Neutrophil (primary cell): ENCODE data around the gene MDH2.
"Not testable (repeated sequence)": the region's sequence is repeated elsewhere in the genome, so short reads cannot be mapped to it uniquely, and the experiment has no call there.

Experiments used
- H3K27ac ChIP-seq: fragments of 200-600 bp; sonication (generic); 2 replicates; pipeline ENCODE4 v1.5.1; 2016; ENCODE audit warnings: mild to moderate bottlenecking, moderate library complexity
- H3K27me3 ChIP-seq: fragments of 200-600 bp; sonication (generic); 2 replicates; pipeline ENCODE4 v1.6.0; 2016; ENCODE audit warnings: mild to moderate bottlenecking
- H3K36me3 ChIP-seq: fragments of 200-600 bp; sonication (generic); 2 replicates; pipeline ENCODE4 v1.5.1; 2017
- H3K4me1 ChIP-seq, 2 experiments: fragments of 200-600 bp in 1 of 2; sonication (generic) in 1 of 2; 1 replicate in 1 of 2; 2 replicates in 1 of 2; pipeline versions ENCODE4 v1.5.1 to v1.6.1; 2013 to 2016; ENCODE audit warnings: low read depth in 1 of 2, low read length in 1 of 2, mild to moderate bottlenecking in 1 of 2, moderate library complexity in 1 of 2; ENCODE audit not compliant: control insufficient read depth in 1 of 2, insufficient read depth in 1 of 2
- H3K4me3 ChIP-seq, 2 experiments: fragments of 200-600 bp in 1 of 2; sonication (generic) in 1 of 2; 1 replicate in 1 of 2; 2 replicates in 1 of 2; pipeline ENCODE4 v1.5.1; 2013 to 2016; ENCODE audit warnings: low read depth in 1 of 2, low read length in 1 of 2, mild to moderate bottlenecking in 1 of 2, moderate library complexity in 1 of 2
- H3K9me3 ChIP-seq: fragments of 200-600 bp; sonication (generic); 2 replicates; pipeline ENCODE4 v1.5.1; 2016
- CTCF ChIP-seq: fragments of 200-600 bp; sonication (generic); IDR thresholded peaks from 2 replicates; pipeline ENCODE4 v1.5.1; 2016; ENCODE audit warnings: antibody characterized with exemption

MDH2 gene

GRCh38 chr7:76091506-76091905 lies 43.6 kb downstream of the MDH2 start:
- no peak overlapping the region for H3K4me3 ChIP-seq
- H3K27ac ChIP-seq, result no peak overlapping the region
- H3K27me3 ChIP-seq, result no peaks in the 10 kb centered on the region
- H3K9me3 ChIP-seq, result no peaks in the 10 kb centered on the region
- TF ChIP-seq CTCF, result no peak
- H3K36me3 ChIP-seq, result no peaks in the 10 kb centered on the region
- H3K4me1 ChIP-seq, result no peaks in the 10 kb centered on the region

GRCh38 chr7:76093531-76093930 lies 45.6 kb downstream of the MDH2 start:
- H3K9me3 ChIP-seq, H3K4me3 ChIP-seq, H3K27me3 ChIP-seq, H3K27ac ChIP-seq, H3K4me1 ChIP-seq, H3K36me3 ChIP-seq: not testable (repeated sequence)

- H3K9me3 ChIP-seq, H3K27me3 ChIP-seq, H3K27ac ChIP-seq, H3K4me1 ChIP-seq, H3K36me3 ChIP-seq, H3K4me3 ChIP-seq: not testable (repeated sequence)
Observed at GRCh38 chr7:76094326-76094725, 46.4 kb downstream of the MDH2 start.

- Histone ChIP-seq H3K4me1 (no peaks in the 10 kb centered on the region), H3K27me3 (peaks cover 8% of the 10 kb centered on the region), H3K27ac (no peak overlapping the region), H3K4me3 (no peak overlapping the region), H3K36me3 (no peaks in the 10 kb centered on the region), H3K9me3 (no peaks in the 10 kb centered on the region)
- TF ChIP-seq CTCF, result no peak
Observed at GRCh38 chr7:76095908-76096307, 48.0 kb downstream of the MDH2 start.

GRCh38 chr7:76101693-76102437 lies 54.0 kb downstream of the MDH2 start:
- H3K27me3 ChIP-seq, H3K9me3 ChIP-seq, H3K4me1 ChIP-seq, H3K4me3 ChIP-seq, H3K27ac ChIP-seq, H3K36me3 ChIP-seq: not testable (repeated sequence)

GRCh38 chr7:76103788-76104187 lies 55.9 kb downstream of the MDH2 start:
- H3K9me3 ChIP-seq, H3K4me1 ChIP-seq, H3K36me3 ChIP-seq, H3K27ac ChIP-seq, H3K4me3 ChIP-seq, H3K27me3 ChIP-seq: not testable (repeated sequence)

GRCh38 chr7:76106130-76106529 lies 58.2 kb downstream of the MDH2 start:
- H3K27me3 ChIP-seq, H3K4me3 ChIP-seq, H3K4me1 ChIP-seq, H3K9me3 ChIP-seq, H3K36me3 ChIP-seq, H3K27ac ChIP-seq: not testable (repeated sequence)

GRCh38 chr7:76106893-76107292 lies 59.0 kb downstream of the MDH2 start:
- Histone ChIP-seq H3K27ac (no peak overlapping the region), H3K36me3 (no peaks in the 10 kb centered on the region), H3K4me3 (no peak overlapping the region), H3K9me3 (no peaks in the 10 kb centered on the region), H3K27me3 (no peaks in the 10 kb centered on the region), H3K4me1 (no peaks in the 10 kb centered on the region)
- TF ChIP-seq CTCF, result no peak
